Naive B cell (primary cell): ENCODE data around the gene FRMD4A. TPM values are rescaled to one million over a fixed set of nuclear protein-coding genes. Genes with fewer than 3 reads are reported as not detected.
A peak's percentile ranks its signal among the peaks of the same experiment; 100 is the strongest.

Experiments
- ATAC-seq, 2 donors: fragments of 150-1000 bp; cut with Tn5 transposase; 2 replicates each; pipeline ENCODE4 v1.10.0; 2021; ENCODE audit warnings: low read depth in 2 of 2, mild to moderate bottlenecking in 2 of 2, moderate library complexity in 2 of 2
- DNase-seq: peaks from one replicate; pipeline ENCODE4 v3.0.0; 2022
- H3K27ac Mint-ChIP-seq, 6 donors: one replicate each; pipeline ENCODE4 v1.8.0; 2020 to 2022; ENCODE audit warnings: mild to moderate bottlenecking in 6 of 6, mixed read lengths in 6 of 6, moderate library complexity in 5 of 6, inconsistent platforms in 2 of 6
- H3K27me3 Mint-ChIP-seq, 3 donors: one replicate each; pipeline ENCODE4 v1.8.0; 2021 to 2022; ENCODE audit warnings: mixed read lengths in 3 of 3, mild to moderate bottlenecking in 1 of 3
- H3K36me3 Mint-ChIP-seq, 2 donors: one replicate each; pipeline ENCODE4 v1.8.0; 2020 to 2022; ENCODE audit warnings: mixed read lengths in 2 of 2, inconsistent platforms in 1 of 2, mild to moderate bottlenecking in 1 of 2
- H3K4me1 Mint-ChIP-seq, 3 donors: one replicate each; pipeline ENCODE4 v1.8.0; 2020 to 2022; ENCODE audit warnings: mixed read lengths in 3 of 3, inconsistent platforms in 1 of 3, mild to moderate bottlenecking in 1 of 3, moderate library complexity in 1 of 3
- H3K4me3 Mint-ChIP-seq, 8 donors: one replicate each; pipeline ENCODE4 v1.8.0; 2020 to 2022; ENCODE audit warnings: mild to moderate bottlenecking in 8 of 8, mixed read lengths in 8 of 8, moderate library complexity in 8 of 8, inconsistent platforms in 2 of 8
- H3K9me3 Mint-ChIP-seq, 7 donors: one replicate each; pipeline ENCODE4 v1.8.0; 2020 to 2022; ENCODE audit warnings: mixed read lengths in 7 of 7, mild to moderate bottlenecking in 5 of 7, inconsistent platforms in 2 of 7, moderate library complexity in 1 of 7
- polyA plus RNA-seq, 6 donors: library from polyadenylated mRNA; unstranded; fragments of 300-500 nt; fragmentation: Illumina TruSeq; gene quantifications; one replicate each; pipeline ENCODE4 v1.2.3, GENCODE V29; 2021; ENCODE audit warnings: low read depth in 6 of 6

The FRMD4A gene
- polyA plus RNA-seq, 6 donors from 2014 or later = 0.09 to 0.20 (median 0.10) TPM; not detected in 3

DNA sequence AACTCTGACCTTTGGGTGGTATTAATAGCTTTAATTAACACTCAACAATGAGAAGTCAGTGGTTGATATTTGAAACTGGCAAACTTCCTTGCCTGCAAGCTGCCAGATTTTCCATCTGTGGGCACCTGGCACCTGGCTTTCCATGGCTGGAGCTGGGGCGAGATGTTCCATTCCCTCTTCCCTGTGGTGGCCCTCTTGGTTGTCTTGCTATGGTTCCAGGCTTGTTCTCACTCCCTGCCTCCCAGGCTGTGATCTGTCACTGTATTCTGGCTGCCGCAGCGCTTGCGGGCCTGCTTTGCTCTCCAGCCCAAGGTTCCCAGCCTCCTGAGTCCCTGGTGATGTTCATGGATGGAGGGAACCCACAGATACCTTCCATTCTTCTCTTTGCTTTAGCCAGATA lies 201.0 kb downstream of the FRMD4A start:
- H3K4me3 Mint-ChIP-seq = no peak overlapping the region
- H3K4me1 Mint-ChIP-seq = peaks cover 6 to 9% (median 9%) of the 10 kb centered on the region in 3 donors
- H3K36me3 Mint-ChIP-seq = peaks cover 0 to 9% of the 10 kb centered on the region in 2 donors
- H3K27me3 Mint-ChIP-seq = peaks cover 9 to 52% (median 34%) of the 10 kb centered on the region in 3 donors
- DNase-seq (no peak), ATAC-seq (no peak)
- no peak overlapping the region for H3K27ac Mint-ChIP-seq
- H3K9me3 Mint-ChIP-seq = peaks cover 0 to 7% (median 0%) of the 10 kb centered on the region in 7 donors

DNA sequence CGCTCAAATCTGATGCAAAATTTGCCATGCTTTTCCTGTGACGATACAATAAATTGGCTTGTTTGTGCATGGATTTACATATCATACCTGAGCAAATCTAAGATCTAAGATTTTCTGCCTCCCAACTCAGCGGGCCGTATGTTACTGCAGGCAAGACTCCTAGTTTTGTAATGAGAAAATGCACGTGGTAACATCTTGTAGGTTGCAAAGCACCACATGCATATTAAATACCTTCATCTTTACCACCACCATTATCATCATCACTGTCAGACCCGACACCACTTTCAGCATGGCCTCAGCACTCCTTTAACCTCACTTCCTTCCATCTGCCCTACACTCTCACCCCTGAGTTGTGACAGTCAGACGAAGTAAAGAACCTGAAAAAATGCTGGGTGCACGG lies 202.2 kb downstream of the FRMD4A start:
- Mint-ChIP-seq H3K4me1 (peaks cover 6 to 9% (median 9%) of the 10 kb centered on the region in 3 donors), H3K9me3 (no peaks in the 10 kb centered on the region), H3K36me3 (no peaks in the 10 kb centered on the region), H3K4me3 (no peak overlapping the region), H3K27me3 (peaks cover 9 to 39% (median 22%) of the 10 kb centered on the region in 3 donors), H3K27ac (no peak overlapping the region)
- no peak for DNase-seq
- ATAC-seq = no peak

- no peak for ATAC-seq
- Mint-ChIP-seq H3K36me3 (no peaks in the 10 kb centered on the region), H3K27ac (peak overlapping the region in 1 of 6 donors; percentile 51), H3K9me3 (no peaks in the 10 kb centered on the region), H3K27me3 (peaks cover 9 to 31% (median 15%) of the 10 kb centered on the region in 3 donors), H3K4me1 (peaks cover 6 to 9% (median 9%) of the 10 kb centered on the region in 3 donors), H3K4me3 (peak overlapping the region in 1 of 8 donors; percentile 4)
- DNase-seq = no peak
Observed at GRCh38 chr10:14126697-14127440, 203.9 kb downstream of the FRMD4A start.

- no peak for ATAC-seq
- H3K27me3 Mint-ChIP-seq = peaks cover 9 to 28% (median 11%) of the 10 kb centered on the region in 3 donors
Observed at GRCh38 chr10:14125564-14125963, 205.2 kb downstream of the FRMD4A start.

GRCh38 chr10:14124941-14125340 lies 205.8 kb downstream of the FRMD4A start:
- Mint-ChIP-seq H3K36me3 (no peaks in the 10 kb centered on the region), H3K27me3 (peaks cover 9 to 34% (median 11%) of the 10 kb centered on the region in 3 donors), H3K4me1 (peaks cover 6 to 9% (median 9%) of the 10 kb centered on the region in 3 donors), H3K9me3 (no peaks in the 10 kb centered on the region), H3K27ac (peak overlapping the region in 1 of 6 donors; percentile 34), H3K4me3 (no peak overlapping the region)
- no peak for DNase-seq
- ATAC-seq = no peak

More at GRCh38 chr10:14125564-14125963, 205.2 kb downstream of the FRMD4A start:
- H3K27ac Mint-ChIP-seq = peak overlapping the region in 1 of 6 donors; percentile 2
- no peaks in the 10 kb centered on the region for H3K36me3 Mint-ChIP-seq
- H3K4me3 Mint-ChIP-seq = no peak overlapping the region
- DNase-seq = no peak
- H3K4me1 Mint-ChIP-seq = peaks cover 6 to 9% (median 9%) of the 10 kb centered on the region in 3 donors
- H3K9me3 Mint-ChIP-seq = no peaks in the 10 kb centered on the region

DNA sequence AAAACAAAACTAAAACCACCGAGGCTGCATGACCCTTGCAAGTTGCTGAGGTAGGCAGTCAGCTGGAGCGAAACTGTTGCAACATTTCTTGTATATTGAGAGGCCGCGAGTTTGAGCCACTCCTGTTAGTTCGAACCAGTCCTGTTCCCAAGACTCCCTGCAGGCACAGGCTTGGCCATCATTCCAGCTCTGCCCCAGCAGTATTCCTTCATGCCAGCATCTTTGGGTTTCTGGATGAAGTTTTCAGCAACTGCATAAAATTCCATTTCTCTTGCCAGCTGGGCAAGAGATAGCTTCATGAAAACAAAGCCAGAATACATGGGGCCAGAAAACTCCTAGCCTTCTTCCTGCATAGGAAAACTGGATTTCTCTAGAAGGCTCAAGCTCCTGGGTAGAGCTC lies 207.6 kb downstream of the FRMD4A start:
- Mint-ChIP-seq H3K27me3 (peaks cover 11 to 26% (median 16%) of the 10 kb centered on the region in 3 donors), H3K9me3 (no peaks in the 10 kb centered on the region), H3K27ac (no peak overlapping the region), H3K4me3 (no peak overlapping the region), H3K4me1 (no peaks in the 10 kb centered on the region), H3K36me3 (no peaks in the 10 kb centered on the region)
- no peak for ATAC-seq
- no peak for DNase-seq

DNA sequence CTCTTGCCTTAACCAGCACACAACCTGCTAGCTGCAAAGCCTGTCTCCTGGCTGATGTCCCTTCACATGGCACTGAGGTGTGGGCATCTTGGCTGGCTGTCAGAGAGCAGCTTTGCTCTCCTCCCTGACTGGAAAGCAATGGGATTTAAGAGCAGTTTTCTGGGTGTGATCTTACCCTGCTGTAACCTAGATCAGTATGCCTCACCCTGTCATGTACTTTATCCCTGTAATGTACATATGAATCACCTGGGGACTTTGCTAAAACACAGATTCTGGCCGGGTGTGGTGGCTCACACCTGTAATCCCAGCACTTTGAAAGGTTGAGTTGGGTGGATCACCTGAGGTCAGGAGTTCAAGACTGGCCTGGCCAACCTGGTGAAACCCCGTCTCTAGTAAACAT lies 209.9 kb downstream of the FRMD4A start:
- ATAC-seq (no peak), DNase-seq (no peak)
- Mint-ChIP-seq H3K27ac (no peak overlapping the region), H3K4me1 (peaks cover 0 to 5% (median 0%) of the 10 kb centered on the region in 3 donors), H3K36me3 (no peaks in the 10 kb centered on the region), H3K9me3 (no peaks in the 10 kb centered on the region), H3K27me3 (peaks cover 0 to 15% (median 7%) of the 10 kb centered on the region in 3 donors), H3K4me3 (no peak overlapping the region)

GRCh38 chr10:14118953-14119352 lies 211.8 kb downstream of the FRMD4A start:
- H3K4me3 Mint-ChIP-seq = no peak overlapping the region
- no peaks in the 10 kb centered on the region for H3K9me3 Mint-ChIP-seq
- H3K27ac Mint-ChIP-seq = no peak overlapping the region
- H3K36me3 Mint-ChIP-seq = no peaks in the 10 kb centered on the region
- DNase-seq (no peak), ATAC-seq (no peak)
- H3K4me1 Mint-ChIP-seq = peaks cover 0 to 5% (median 0%) of the 10 kb centered on the region in 3 donors
- peaks cover 1 to 22% (median 7%) of the 10 kb centered on the region in 3 donors for H3K27me3 Mint-ChIP-seq

GRCh38 chr10:14116837-14117236 lies 213.9 kb downstream of the FRMD4A start:
- ATAC-seq (no peak), DNase-seq (no peak)
- H3K4me3 Mint-ChIP-seq = no peak overlapping the region
- H3K36me3 Mint-ChIP-seq = no peaks in the 10 kb centered on the region
- peaks cover 7 to 27% (median 7%) of the 10 kb centered on the region in 3 donors for H3K27me3 Mint-ChIP-seq
- H3K27ac Mint-ChIP-seq = no peak overlapping the region
- H3K9me3 Mint-ChIP-seq = no peaks in the 10 kb centered on the region
- H3K4me1 Mint-ChIP-seq = peaks cover 0 to 5% (median 0%) of the 10 kb centered on the region in 3 donors

DNA sequence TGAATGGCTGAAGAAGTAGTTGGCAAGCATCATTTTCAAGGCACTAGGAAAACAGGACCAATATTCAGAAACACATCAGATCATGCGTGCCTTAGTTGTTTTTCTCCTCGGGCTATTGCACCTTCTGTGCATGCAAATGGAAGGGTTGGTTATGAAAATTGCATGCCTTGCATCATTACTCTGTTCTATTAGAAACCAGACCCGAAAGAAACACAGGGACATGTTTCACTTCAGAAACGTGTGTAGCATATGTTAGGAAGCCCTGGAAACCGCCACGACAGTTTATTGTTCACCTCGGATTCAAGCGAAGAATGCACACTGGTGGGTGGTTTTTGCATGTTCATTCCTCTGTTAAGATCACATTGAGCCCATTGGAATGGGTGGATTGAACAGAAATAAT lies 214.7 kb downstream of the FRMD4A start:
- Mint-ChIP-seq H3K4me1 (peaks cover 0 to 5% (median 0%) of the 10 kb centered on the region in 3 donors), H3K27ac (no peak overlapping the region), H3K36me3 (no peaks in the 10 kb centered on the region), H3K9me3 (no peaks in the 10 kb centered on the region), H3K4me3 (no peak overlapping the region), H3K27me3 (peaks cover 7 to 33% (median 14%) of the 10 kb centered on the region in 3 donors)
- DNase-seq (no peak), ATAC-seq (no peak)

DNA sequence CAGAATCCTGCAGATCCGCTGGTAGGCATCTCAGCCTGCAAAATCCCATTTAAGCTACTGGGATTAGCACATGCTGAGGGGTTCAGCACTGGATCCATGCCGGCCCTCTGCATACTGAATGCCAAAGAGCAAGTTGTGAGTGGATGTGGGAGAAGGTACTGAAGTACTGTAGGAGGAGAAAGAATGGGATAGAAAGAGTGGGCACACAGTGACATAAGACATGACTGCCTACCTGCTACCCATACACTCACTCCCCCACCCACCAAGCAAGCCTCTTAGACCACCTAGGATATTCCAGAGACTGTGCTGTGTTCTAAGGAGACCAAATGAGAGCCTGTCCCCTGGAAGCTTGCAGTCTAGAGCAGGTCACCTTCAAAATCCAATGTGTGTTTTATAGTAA lies 215.9 kb downstream of the FRMD4A start:
- ATAC-seq (no peak), DNase-seq (no peak)
- Mint-ChIP-seq H3K27me3 (peaks cover 7 to 24% (median 14%) of the 10 kb centered on the region in 3 donors), H3K4me3 (no peak overlapping the region), H3K27ac (no peak overlapping the region), H3K9me3 (no peaks in the 10 kb centered on the region), H3K4me1 (peaks cover 0 to 5% (median 0%) of the 10 kb centered on the region in 3 donors), H3K36me3 (no peaks in the 10 kb centered on the region)

GRCh38 chr10:14112056-14112455 lies 218.7 kb downstream of the FRMD4A start:
- no peak overlapping the region for H3K27ac Mint-ChIP-seq
- peaks cover 0 to 5% (median 0%) of the 10 kb centered on the region in 3 donors for H3K4me1 Mint-ChIP-seq
- no peaks in the 10 kb centered on the region for H3K36me3 Mint-ChIP-seq
- H3K9me3 Mint-ChIP-seq = peaks cover 0 to 2% (median 0%) of the 10 kb centered on the region in 7 donors
- ATAC-seq (no peak), DNase-seq (no peak)
- no peak overlapping the region for H3K4me3 Mint-ChIP-seq
- H3K27me3 Mint-ChIP-seq = peaks cover 12 to 44% (median 14%) of the 10 kb centered on the region in 3 donors

GRCh38 chr10:14111208-14111607 lies 219.5 kb downstream of the FRMD4A start:
- Mint-ChIP-seq H3K36me3 (no peaks in the 10 kb centered on the region), H3K27me3 (peaks cover 12 to 53% (median 22%) of the 10 kb centered on the region in 3 donors), H3K9me3 (peaks cover 0 to 9% (median 2%) of the 10 kb centered on the region in 7 donors), H3K4me3 (no peak overlapping the region), H3K4me1 (no peaks in the 10 kb centered on the region), H3K27ac (no peak overlapping the region)
- no peak for DNase-seq
- no peak for ATAC-seq

DNA sequence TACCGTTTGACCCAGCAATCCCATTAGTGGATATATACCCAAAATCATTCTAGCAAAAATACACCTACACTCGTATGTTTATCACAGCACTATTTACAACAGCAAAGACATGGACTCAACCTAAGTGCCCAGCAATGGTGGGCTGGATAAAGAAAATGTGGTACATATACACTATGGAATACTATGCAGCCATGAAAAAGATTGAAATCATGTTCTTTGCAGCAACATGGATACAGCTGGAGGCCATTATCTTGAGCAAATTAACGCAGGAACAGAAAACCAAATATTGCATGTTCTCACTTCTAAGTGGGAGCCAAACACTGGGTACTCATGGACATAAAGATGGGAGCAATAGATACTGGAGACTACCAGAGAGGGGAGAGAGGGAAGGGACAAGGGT lies 223.9 kb downstream of the FRMD4A start:
- Mint-ChIP-seq H3K27ac (no peak overlapping the region), H3K27me3 (peaks cover 17 to 50% (median 33%) of the 10 kb centered on the region in 3 donors), H3K36me3 (peaks cover 4 to 8% of the 10 kb centered on the region in 2 donors), H3K4me3 (no peak overlapping the region), H3K9me3 (peaks cover 4 to 22% (median 9%) of the 10 kb centered on the region in 7 donors), H3K4me1 (no peaks in the 10 kb centered on the region)
- no peak for DNase-seq
- no peak for ATAC-seq
